Measurements from ENCODE around the gene FAM193A. TPM values are rescaled to one million over a fixed set of nuclear protein-coding genes. Genes with fewer than 3 reads are reported as not detected.
"Not testable (repeated sequence)": the region's sequence is repeated elsewhere in the genome, so short reads cannot be mapped to it uniquely, and the experiment has no call there.

Gene FAM193A
- total RNA-seq, 1 donor from 2014 or later, result 14.6 TPM

GRCh38 chr4:2507259-2507658 lies 29.2 kb upstream of the FAM193A start:
- no peak overlapping the region for H3K4me3 ChIP-seq (ENCODE audit: low read depth, low read length)
- TF ChIP-seq CTCF (conservative IDR thresholded peaks at IDR 0.05; ENCODE audit: low read depth, low read length), result no peak
- DNase-seq (ENCODE audit: low read depth), result no peak

- no peak for TF ChIP-seq CTCF (conservative IDR thresholded peaks at IDR 0.05; ENCODE audit: low read depth, low read length)
- DNase-seq (ENCODE audit: low read depth), result no peak
- no peak overlapping the region for H3K4me3 ChIP-seq (ENCODE audit: low read depth, low read length)
Observed at GRCh38 chr4:2507855-2508254, 28.6 kb upstream of the FAM193A start.

- TF ChIP-seq CTCF (conservative IDR thresholded peaks at IDR 0.05; ENCODE audit: low read depth, low read length), result no peak
- no peak for DNase-seq (ENCODE audit: low read depth)
- no peak overlapping the region for H3K4me3 ChIP-seq (ENCODE audit: low read depth, low read length)
Observed at GRCh38 chr4:2510351-2511259, 25.8 kb upstream of the FAM193A start.

- no peak for DNase-seq (ENCODE audit: low read depth)
- no peak for TF ChIP-seq CTCF (conservative IDR thresholded peaks at IDR 0.05; ENCODE audit: low read depth, low read length)
Observed at GRCh38 chr4:2511645-2512131, 24.8 kb upstream of the FAM193A start.

GRCh38 chr4:2512396-2513135 lies 23.9 kb upstream of the FAM193A start:
- H3K4me3 ChIP-seq (ENCODE audit: low read depth, low read length), result no peak overlapping the region
- TF ChIP-seq CTCF (conservative IDR thresholded peaks at IDR 0.05; ENCODE audit: low read depth, low read length), result no peak
- no peak for DNase-seq (ENCODE audit: low read depth)

More at GRCh38 chr4:2511645-2512131, 24.8 kb upstream of the FAM193A start:
- H3K4me3 ChIP-seq (ENCODE audit: low read depth, low read length), result no peak overlapping the region

GRCh38 chr4:2514193-2514592 lies 22.3 kb upstream of the FAM193A start:
- H3K4me3 ChIP-seq (ENCODE audit: low read depth, low read length); DNase-seq (ENCODE audit: low read depth): not testable (repeated sequence)

GRCh38 chr4:2514944-2515343 lies 21.5 kb upstream of the FAM193A start:
- H3K4me3 ChIP-seq (ENCODE audit: low read depth, low read length); DNase-seq (ENCODE audit: low read depth): not testable (repeated sequence)

Data from epithelial cell of proximal tubule (primary cell).